OCI-LY1 (cell line): ENCODE results near the gene RPP38.

Experiments
- H2AFZ ChIP-seq: fragments of 200-600 bp; sonication (generic), shearing (Covaris generic); 2 replicates; pipeline ENCODE4 v1.6.0; 2014; ENCODE audit warnings: antibody characterized with exemption, mild to moderate bottlenecking, low read length
- H3F3A ChIP-seq: fragments of 200-600 bp; sonication (generic), shearing (Covaris generic); 2 replicates; pipeline ENCODE4 v1.6.0; 2014; ENCODE audit warnings: mild to moderate bottlenecking, antibody characterized with exemption, low read length, moderate library complexity; ENCODE audit not compliant: insufficient read depth
- H3K27ac ChIP-seq: fragments of 200-600 bp; sonication (generic); 2 replicates; pipeline ENCODE4 v1.5.1; 2014; ENCODE audit warnings: low read length, mixed run types, mild to moderate bottlenecking, low read depth; ENCODE audit not compliant: poor library complexity, severe bottlenecking
- H3K27me3 ChIP-seq: fragments of 200-600 bp; sonication (generic); 2 replicates; pipeline ENCODE4 v1.6.0; 2014; ENCODE audit warnings: antibody characterized with exemption, mild to moderate bottlenecking, low read length, moderate library complexity; ENCODE audit not compliant: insufficient read depth
- H3K36me3 ChIP-seq: fragments of 200-600 bp; sonication (generic); 2 replicates; pipeline ENCODE4 v1.6.1; 2014; ENCODE audit warnings: mild to moderate bottlenecking, antibody characterized with exemption, low read length, moderate library complexity, mixed read lengths; ENCODE audit not compliant: insufficient read depth
- H3K4me1 ChIP-seq: fragments of 200-600 bp; sonication (generic); 2 replicates; pipeline ENCODE4 v1.5.1; 2014; ENCODE audit warnings: mild to moderate bottlenecking, low read length, moderate library complexity; ENCODE audit not compliant: insufficient read depth, severe bottlenecking
- H3K4me2 ChIP-seq: fragments of 200-600 bp; sonication (generic), shearing (Covaris generic); 2 replicates; pipeline ENCODE4 v1.6.1; 2014; ENCODE audit warnings: low read length
- H3K4me3 ChIP-seq: fragments of 200-600 bp; sonication (generic); 2 replicates; pipeline ENCODE4 v1.5.1; 2014; ENCODE audit warnings: low read length, low read depth, mild to moderate bottlenecking, mixed read lengths; ENCODE audit not compliant: poor library complexity, severe bottlenecking
- H3K79me2 ChIP-seq: fragments of 200-600 bp; shearing (Covaris generic); 2 replicates; pipeline ENCODE4 v1.6.1; 2016; ENCODE audit warnings: mixed run types, low read length, mixed read lengths; ENCODE audit not compliant: insufficient read depth
- H3K9ac ChIP-seq: fragments of 200-600 bp; sonication (generic), shearing (Covaris generic); 2 replicates; pipeline ENCODE4 v1.6.1; 2014; ENCODE audit warnings: mild to moderate bottlenecking, low read length, mixed read lengths
- H3K9me2 ChIP-seq: fragments of 200-600 bp; sonication (generic), shearing (Covaris generic); 2 replicates; pipeline ENCODE4 v1.6.1; 2014; ENCODE audit warnings: low read depth, mild to moderate bottlenecking, low read length, mixed read lengths
- H3K9me3 ChIP-seq: fragments of 200-600 bp; shearing (Covaris generic); 2 replicates; pipeline ENCODE4 v1.6.1; 2014; ENCODE audit warnings: low read length, mixed read lengths
- H4K20me1 ChIP-seq: fragments of 200-600 bp; sonication (generic), shearing (Covaris generic); 2 replicates; pipeline ENCODE4 v1.6.0; 2016; ENCODE audit warnings: mild to moderate bottlenecking, low read length; ENCODE audit not compliant: insufficient read depth
- EZH2 ChIP-seq: fragments of 200-600 bp; sonication (generic), shearing (Covaris generic); IDR thresholded peaks from 2 replicates; pipeline ENCODE4 v1.8.0; 2017; ENCODE audit warnings: borderline replicate concordance, mixed run types, mild to moderate bottlenecking, antibody characterized with exemption, low read length, moderate library complexity, mixed read lengths
- TF ChIP-seq, protein P1 (sequence below): fragments of 200-600 bp; sonication (generic), shearing (Covaris generic); IDR thresholded peaks from 2 replicates; pipeline ENCODE4 v1.5.1; 2017; ENCODE audit warnings: mild to moderate bottlenecking, antibody characterized with exemption, low read length, moderate library complexity, mixed read lengths

RPP38 gene

DNA sequence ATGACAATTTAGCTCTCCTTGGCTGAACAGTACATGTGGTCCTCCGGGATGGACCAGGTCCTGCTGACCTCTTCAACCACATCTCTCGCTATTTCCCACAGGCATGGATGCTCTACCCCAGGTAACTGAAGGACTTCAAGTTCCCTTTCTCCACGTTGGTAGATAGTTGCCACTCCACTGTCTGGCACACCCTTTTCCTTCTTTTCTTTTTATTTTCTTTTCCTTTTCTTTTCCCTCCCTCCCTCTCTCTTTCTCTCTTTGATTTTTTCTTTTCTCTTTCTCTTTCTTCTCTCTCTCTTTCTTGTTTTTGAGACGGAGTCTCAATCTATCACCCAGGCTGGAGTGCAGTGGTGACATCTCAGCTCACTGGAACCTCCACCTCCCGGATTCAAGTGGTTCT, 5.7 kb upstream of the RPP38 start:
- Histone ChIP-seq H3K27ac (no peak overlapping the region), H3K79me2 (no peaks in the 10 kb centered on the region), H3K9me2 (no peaks in the 10 kb centered on the region), H3K36me3 (no peaks in the 10 kb centered on the region), H3F3A (no peaks in the 10 kb centered on the region), H3K4me1 (peaks cover 8% of the 10 kb centered on the region), H3K27me3 (no peaks in the 10 kb centered on the region), H2AFZ (no peak overlapping the region), H4K20me1 (no peaks in the 10 kb centered on the region), H3K4me3 (no peak overlapping the region), H3K9me3 (no peaks in the 10 kb centered on the region), H3K9ac (no peak overlapping the region), H3K4me2 (no peak overlapping the region)
- TF ChIP-seq, protein P1, sequence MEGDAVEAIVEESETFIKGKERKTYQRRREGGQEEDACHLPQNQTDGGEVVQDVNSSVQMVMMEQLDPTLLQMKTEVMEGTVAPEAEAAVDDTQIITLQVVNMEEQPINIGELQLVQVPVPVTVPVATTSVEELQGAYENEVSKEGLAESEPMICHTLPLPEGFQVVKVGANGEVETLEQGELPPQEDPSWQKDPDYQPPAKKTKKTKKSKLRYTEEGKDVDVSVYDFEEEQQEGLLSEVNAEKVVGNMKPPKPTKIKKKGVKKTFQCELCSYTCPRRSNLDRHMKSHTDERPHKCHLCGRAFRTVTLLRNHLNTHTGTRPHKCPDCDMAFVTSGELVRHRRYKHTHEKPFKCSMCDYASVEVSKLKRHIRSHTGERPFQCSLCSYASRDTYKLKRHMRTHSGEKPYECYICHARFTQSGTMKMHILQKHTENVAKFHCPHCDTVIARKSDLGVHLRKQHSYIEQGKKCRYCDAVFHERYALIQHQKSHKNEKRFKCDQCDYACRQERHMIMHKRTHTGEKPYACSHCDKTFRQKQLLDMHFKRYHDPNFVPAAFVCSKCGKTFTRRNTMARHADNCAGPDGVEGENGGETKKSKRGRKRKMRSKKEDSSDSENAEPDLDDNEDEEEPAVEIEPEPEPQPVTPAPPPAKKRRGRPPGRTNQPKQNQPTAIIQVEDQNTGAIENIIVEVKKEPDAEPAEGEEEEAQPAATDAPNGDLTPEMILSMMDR = no peak
- no peak for TF ChIP-seq EZH2

DNA sequence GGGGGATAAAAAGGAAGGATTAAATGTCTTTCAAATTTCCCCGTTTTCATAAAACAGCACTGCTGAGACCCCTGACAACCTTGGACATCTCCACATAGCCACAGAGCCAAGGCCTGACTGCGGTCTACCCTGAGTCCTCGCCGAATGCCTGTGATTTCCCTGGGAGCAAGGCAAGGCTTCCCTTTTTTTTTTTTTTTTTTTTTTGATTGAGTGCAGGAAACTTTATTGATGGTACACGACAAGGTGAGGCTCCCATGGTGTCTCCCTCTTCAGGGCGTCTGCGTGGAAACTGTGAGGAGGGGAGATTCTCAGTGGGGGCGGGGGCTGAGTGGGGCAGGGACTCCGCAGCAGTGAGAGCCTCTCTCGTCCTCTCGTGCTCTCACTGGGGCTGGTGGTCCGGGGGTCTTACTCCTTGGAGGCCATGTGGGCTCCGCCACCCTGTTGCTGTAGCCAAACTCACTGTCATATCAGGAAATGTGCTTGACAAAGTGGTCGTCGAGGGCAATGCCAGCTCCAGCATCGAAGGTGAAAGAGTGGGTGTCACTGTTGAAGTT, 4.2 kb upstream of the RPP38 start:
- Histone ChIP-seq H2AFZ (no peak overlapping the region), H3K27me3 (no peaks in the 10 kb centered on the region), H3K79me2 (peaks cover 4% of the 10 kb centered on the region; the same call in 1 of the 2 replicates), H3K9me3 (no peaks in the 10 kb centered on the region), H4K20me1 (no peaks in the 10 kb centered on the region), H3K36me3 (no peaks in the 10 kb centered on the region), H3K27ac (no peak overlapping the region), H3K4me3 (no peak overlapping the region), H3K4me2 (no peak overlapping the region), H3K4me1 (peaks cover 11% of the 10 kb centered on the region), H3K9ac (no peak overlapping the region), H3F3A (no peaks in the 10 kb centered on the region), H3K9me2 (no peaks in the 10 kb centered on the region)
- TF ChIP-seq EZH2 = no peak
- TF ChIP-seq, protein P1 = no peak

DNA sequence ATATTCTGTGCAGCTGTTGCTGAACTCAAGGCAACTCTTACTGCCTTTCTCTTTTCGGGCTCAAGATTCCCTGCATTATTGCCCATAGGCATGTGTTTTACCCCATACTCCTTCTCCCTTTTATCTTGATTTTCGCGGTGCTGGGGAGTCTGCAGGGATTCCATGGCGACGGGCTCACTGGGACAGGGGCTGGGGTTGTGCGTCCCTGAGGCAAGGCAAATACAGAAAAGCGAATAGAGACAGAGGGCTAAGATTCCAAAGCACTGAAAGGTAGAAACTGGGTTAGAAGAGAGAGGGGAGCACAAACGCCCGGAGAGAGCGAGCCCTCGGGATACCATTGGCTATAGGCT, 519 bp upstream of the RPP38 start:
- Histone ChIP-seq H3K4me2 (peak overlapping the region; percentile 93), H2AFZ (peak overlapping the region; percentile 75), H3K4me3 (peak overlapping the region; percentile 80), H3K79me2 (peaks cover 24% of the 10 kb centered on the region), H3K27me3 (no peaks in the 10 kb centered on the region), H3K27ac (peak overlapping the region; percentile 86), H3K9me3 (no peaks in the 10 kb centered on the region), H3K4me1 (peaks cover 18% of the 10 kb centered on the region), H3F3A (no peaks in the 10 kb centered on the region), H4K20me1 (no peaks in the 10 kb centered on the region), H3K9me2 (no peaks in the 10 kb centered on the region), H3K36me3 (peaks cover 9% of the 10 kb centered on the region; the same call in 1 of the 2 replicates), H3K9ac (peak overlapping the region; percentile 84)
- TF ChIP-seq, protein P1 = no peak
- no peak for TF ChIP-seq EZH2
